Measurements from ENCODE around the gene CDH15. TPM values are rescaled to one million over a fixed set of nuclear protein-coding genes. Genes with fewer than 3 reads are reported as not detected.
A peak's percentile ranks its signal among the peaks of the same experiment; 100 is the strongest.

The CDH15 gene
- total and polyA plus RNA-seq, 9 of the 15 experiments (the other 6 are each of a cell fraction or from before 2014, with no cell fraction given) = 0.07 to 0.18 TPM; not detected in 7

DNA sequence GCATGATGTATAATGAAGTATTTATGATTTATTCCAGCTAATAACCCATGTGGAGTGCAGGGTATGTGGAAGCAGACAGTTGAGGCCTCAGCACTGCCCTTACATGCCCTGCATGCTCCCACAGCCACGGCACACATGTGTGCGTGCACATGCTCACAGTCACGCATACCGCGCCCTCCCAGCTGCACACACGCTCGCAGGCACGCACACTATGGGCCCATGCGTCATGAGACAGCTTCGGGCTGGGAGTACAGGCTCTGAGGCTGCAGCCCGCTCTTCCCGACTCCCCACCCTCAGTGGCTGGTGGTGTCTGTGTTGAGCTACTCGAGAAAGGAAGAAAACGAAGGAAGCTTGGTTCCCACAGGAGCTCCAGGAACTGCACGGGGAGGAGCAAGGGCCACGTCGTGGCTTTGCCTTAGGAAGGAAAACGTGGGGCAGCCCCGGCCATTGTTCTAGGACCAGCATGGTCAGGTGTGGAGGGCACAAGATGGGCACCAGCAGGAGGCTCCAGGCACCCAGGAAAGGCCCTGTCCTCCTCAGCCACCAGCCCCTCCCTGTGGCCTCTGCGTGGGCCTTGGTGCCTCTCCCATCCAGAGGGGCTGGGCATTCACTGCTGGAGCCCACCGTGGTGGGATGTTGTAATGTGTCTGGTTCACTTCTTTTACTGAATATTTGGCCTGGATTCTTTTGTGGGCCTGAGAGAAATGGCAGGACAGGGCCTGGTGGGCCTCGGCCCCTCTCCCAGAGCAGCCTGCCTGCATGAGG is 27.5 kb upstream of the CDH15 start (continued):
- no peak for TF ChIP-seq ZKSCAN8 (CRISPR knock-in tag; IDR thresholded peaks at IDR 0.05)
- TF ChIP-seq ELF2 (CRISPR knock-in tag; IDR thresholded peaks at IDR 0.05) = no peak
- TF ChIP-seq SMAD3 (CRISPR knock-in tag; conservative IDR thresholded peaks at IDR 0.05) = no peak
- no peak for TF ChIP-seq MYNN (IDR thresholded peaks at IDR 0.05)
- no peak for TF ChIP-seq MYNN (CRISPR knock-in tag; IDR thresholded peaks at IDR 0.05)
- no peak for TF ChIP-seq WHSC1 (IDR thresholded peaks at IDR 0.05; ENCODE audit: low read length)
- TF ChIP-seq ZNF589 (CRISPR knock-in tag; IDR thresholded peaks at IDR 0.05; ENCODE audit: low read depth) = no peak
- no peak for TF ChIP-seq RBM39 (optimal IDR thresholded peaks at IDR 0.05; ENCODE audit: low read depth, low read length)
- TF ChIP-seq CREB1 (IDR thresholded peaks at IDR 0.05) = no peak
- no peak for TF ChIP-seq CREB1 (CRISPR knock-in tag; IDR thresholded peaks at IDR 0.05)

DNA sequence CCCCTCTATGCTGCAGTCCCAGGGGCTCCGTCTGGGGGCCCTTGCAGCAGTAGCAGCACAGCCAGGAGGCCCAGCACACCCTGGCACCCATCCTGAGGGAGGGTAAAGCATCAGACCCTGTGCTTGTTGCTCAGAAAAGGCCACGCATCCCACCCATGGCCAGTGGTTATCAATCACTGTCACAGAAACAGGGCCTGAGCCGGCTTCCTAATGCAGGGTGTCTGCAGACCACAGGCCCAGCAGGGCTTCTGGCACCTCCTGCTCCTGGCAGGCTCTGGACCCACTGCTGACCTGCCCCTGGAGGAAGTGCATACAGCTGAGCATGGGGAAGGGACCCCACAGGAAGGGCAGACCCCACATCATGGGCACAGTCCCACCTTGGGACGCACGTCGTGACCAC is 26.9 kb upstream of the CDH15 start:
- Histone ChIP-seq H3K79me2 (ENCODE audit: control insufficient read depth, insufficient read depth, low read length) (no peaks in the 10 kb centered on the region), H3K9me1 (ENCODE audit: control insufficient read depth, insufficient read depth, low read length) (no peaks in the 10 kb centered on the region), H3K9ac (ENCODE audit: insufficient read depth in 1 of 2, low read depth in 2 of 2, low read length in 2 of 2) (no peak overlapping the region; a peak in 1 of 4 replicates), H3K4me2 (ENCODE audit: insufficient read depth, low read length) (no peak overlapping the region), H3K9me3 (replicated peaks; ENCODE audit: control insufficient read depth, insufficient read depth, low read depth, low read length) (peaks cover 5% of the 10 kb centered on the region), H3K27me3 (ENCODE audit: control insufficient read depth in 2 of 2, insufficient read depth in 2 of 2, low read length in 2 of 2) (no peaks in the 10 kb centered on the region), H3K27ac (ENCODE audit: extremely low read depth, low read depth, low read length) (no peak overlapping the region), H4K20me1 (replicated peaks; ENCODE audit: control insufficient read depth, insufficient read depth, low read length) (no peaks in the 10 kb centered on the region), H3K4me3 (no peak overlapping the region), H3K36me3 (ENCODE audit: control insufficient read depth, insufficient read depth, low read length) (peaks cover 55% of the 10 kb centered on the region; the same call in 2 of the 3 replicates), H2AFZ (ENCODE audit: low read depth, low read length) (no peak overlapping the region), H3K4me1 (replicated peaks in 1 of 2; ENCODE audit: control insufficient read depth in 2 of 2, insufficient read depth in 2 of 2, low read length in 2 of 2) (peaks cover 0 to 14% of the 10 kb centered on the region in 2 experiments; a peak in 2 of 5 replicates)
- TF ChIP-seq MEIS2 (IDR thresholded peaks at IDR 0.05; ENCODE audit: partially characterized antibody) = peak; percentile 32
- no peak for TF ChIP-seq RFX1 (IDR thresholded peaks at IDR 0.05)
- TF ChIP-seq, protein P1, sequence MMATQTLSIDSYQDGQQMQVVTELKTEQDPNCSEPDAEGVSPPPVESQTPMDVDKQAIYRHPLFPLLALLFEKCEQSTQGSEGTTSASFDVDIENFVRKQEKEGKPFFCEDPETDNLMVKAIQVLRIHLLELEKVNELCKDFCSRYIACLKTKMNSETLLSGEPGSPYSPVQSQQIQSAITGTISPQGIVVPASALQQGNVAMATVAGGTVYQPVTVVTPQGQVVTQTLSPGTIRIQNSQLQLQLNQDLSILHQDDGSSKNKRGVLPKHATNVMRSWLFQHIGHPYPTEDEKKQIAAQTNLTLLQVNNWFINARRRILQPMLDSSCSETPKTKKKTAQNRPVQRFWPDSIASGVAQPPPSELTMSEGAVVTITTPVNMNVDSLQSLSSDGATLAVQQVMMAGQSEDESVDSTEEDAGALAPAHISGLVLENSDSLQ (IDR thresholded peaks at IDR 0.05) = peak; percentile 32; the same call in 1 of the 2 replicates
- TF ChIP-seq, protein P2, sequence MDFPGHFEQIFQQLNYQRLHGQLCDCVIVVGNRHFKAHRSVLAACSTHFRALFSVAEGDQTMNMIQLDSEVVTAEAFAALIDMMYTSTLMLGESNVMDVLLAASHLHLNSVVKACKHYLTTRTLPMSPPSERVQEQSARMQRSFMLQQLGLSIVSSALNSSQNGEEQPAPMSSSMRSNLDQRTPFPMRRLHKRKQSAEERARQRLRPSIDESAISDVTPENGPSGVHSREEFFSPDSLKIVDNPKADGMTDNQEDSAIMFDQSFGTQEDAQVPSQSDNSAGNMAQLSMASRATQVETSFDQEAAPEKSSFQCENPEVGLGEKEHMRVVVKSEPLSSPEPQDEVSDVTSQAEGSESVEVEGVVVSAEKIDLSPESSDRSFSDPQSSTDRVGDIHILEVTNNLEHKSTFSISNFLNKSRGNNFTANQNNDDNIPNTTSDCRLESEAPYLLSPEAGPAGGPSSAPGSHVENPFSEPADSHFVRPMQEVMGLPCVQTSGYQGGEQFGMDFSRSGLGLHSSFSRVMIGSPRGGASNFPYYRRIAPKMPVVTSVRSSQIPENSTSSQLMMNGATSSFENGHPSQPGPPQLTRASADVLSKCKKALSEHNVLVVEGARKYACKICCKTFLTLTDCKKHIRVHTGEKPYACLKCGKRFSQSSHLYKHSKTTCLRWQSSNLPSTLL (IDR thresholded peaks at IDR 0.05) = no peak
- CTCF ChIA-PET (ENCODE audit: low intra/inter-chr PET ratio) = no interaction called here
- intact Hi-C loops (cut with micrococcal nuclease) (no loop called here), in situ Hi-C loops (cut with MboI) (no loop called here)
- no peak for FAIRE-seq
- no peak for ATAC-seq
- no peak for DNase-seq (ENCODE audit: extremely low read depth in 1 of 4, low spot score in 3 of 4)
- POLR2A ChIA-PET = no interaction called here
- WGBS (ENCODE audit: insufficient coverage, low coverage, missing lambda C conversion rate) = 67% methylated on average over 6 of the region's 6 CpGs
- BruUV-seq (replicated peaks) = no TSS peak

All from K562 (cell line).